HEK293T (cell line): ENCODE data around the gene INPP5E.
"Not testable (repeated sequence)": the region's sequence is repeated elsewhere in the genome, so short reads cannot be mapped to it uniquely, and the experiment has no call there.

Experiments used
- ELF4 ChIP-seq: fragments of 450-650 bp; IDR thresholded peaks from 2 replicates; pipeline ENCODE4 v1.6.1; 2017; ENCODE audit warnings: antibody characterized with exemption
- NFRKB ChIP-seq: fragments of 450-650 bp; IDR thresholded peaks from 2 replicates; pipeline ENCODE4 v1.6.1; 2016; ENCODE audit warnings: mild to moderate bottlenecking, moderate library complexity

GRCh38 chr9:136407061-136407460, 32.6 kb downstream of the INPP5E start:
- not testable (repeated sequence) for TF ChIP-seq NFRKB, ELF4
